ENCODE data around the gene AVPR1B. TPM values are rescaled to one million over a fixed set of nuclear protein-coding genes. Genes with fewer than 3 reads are reported as not detected.

Gene AVPR1B
- total RNA-seq, 1 experiment from 2014 or later, result not detected

DNA sequence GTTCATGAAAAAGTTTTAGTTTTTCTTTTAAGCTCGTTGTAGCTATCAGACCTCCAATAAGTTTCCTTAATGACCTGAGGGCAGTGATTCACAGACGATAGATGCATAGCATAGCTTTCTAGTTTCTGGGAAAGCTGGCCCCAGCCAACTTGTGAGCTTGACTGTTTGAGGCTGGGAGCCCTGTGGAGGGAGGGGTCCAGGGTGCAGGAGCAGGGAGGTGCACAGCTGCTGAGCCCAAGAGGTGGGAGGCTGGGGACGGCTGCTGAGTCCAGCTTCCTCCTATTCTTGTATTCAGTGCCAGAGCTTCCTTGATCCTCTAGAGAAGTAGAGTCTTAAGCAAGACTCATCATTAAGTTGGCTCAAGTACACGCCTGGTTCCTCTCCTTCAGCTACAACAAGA lies 11.0 kb upstream of the AVPR1B start:
- no TSS peak for BruUV-seq (replicated peaks)
- no peaks in the 10 kb centered on the region for H3K36me3 ChIP-seq (ENCODE audit: control insufficient read depth, insufficient read depth, low read length)
- POLR2A ChIA-PET, result no interaction called here
- CTCF ChIA-PET, result no interaction called here
- intact Hi-C loops (cut with micrococcal nuclease; ENCODE audit: unreplicated experiment) (no loop called here), in situ Hi-C loops (cut with HindIII; ENCODE audit: low pct_unique_long_range_greater_than_20kb, low sequenced_read_pairs) (no loop called here)
- H3K27me3 ChIP-seq (ENCODE audit: control insufficient read depth, insufficient read depth, low read length), result peaks cover 24% of the 10 kb centered on the region
- ATAC-seq (no peak), DNase-seq (ENCODE audit: low read depth, low spot score) (no peak)
- H3K4me1 ChIP-seq (ENCODE audit: control insufficient read depth, insufficient read depth, low read length), result no peaks in the 10 kb centered on the region
- no peaks in the 10 kb centered on the region for H3K9me3 ChIP-seq (ENCODE audit: control insufficient read depth, insufficient read depth, low read depth, low read length)
- TF ChIP-seq, protein P1, sequence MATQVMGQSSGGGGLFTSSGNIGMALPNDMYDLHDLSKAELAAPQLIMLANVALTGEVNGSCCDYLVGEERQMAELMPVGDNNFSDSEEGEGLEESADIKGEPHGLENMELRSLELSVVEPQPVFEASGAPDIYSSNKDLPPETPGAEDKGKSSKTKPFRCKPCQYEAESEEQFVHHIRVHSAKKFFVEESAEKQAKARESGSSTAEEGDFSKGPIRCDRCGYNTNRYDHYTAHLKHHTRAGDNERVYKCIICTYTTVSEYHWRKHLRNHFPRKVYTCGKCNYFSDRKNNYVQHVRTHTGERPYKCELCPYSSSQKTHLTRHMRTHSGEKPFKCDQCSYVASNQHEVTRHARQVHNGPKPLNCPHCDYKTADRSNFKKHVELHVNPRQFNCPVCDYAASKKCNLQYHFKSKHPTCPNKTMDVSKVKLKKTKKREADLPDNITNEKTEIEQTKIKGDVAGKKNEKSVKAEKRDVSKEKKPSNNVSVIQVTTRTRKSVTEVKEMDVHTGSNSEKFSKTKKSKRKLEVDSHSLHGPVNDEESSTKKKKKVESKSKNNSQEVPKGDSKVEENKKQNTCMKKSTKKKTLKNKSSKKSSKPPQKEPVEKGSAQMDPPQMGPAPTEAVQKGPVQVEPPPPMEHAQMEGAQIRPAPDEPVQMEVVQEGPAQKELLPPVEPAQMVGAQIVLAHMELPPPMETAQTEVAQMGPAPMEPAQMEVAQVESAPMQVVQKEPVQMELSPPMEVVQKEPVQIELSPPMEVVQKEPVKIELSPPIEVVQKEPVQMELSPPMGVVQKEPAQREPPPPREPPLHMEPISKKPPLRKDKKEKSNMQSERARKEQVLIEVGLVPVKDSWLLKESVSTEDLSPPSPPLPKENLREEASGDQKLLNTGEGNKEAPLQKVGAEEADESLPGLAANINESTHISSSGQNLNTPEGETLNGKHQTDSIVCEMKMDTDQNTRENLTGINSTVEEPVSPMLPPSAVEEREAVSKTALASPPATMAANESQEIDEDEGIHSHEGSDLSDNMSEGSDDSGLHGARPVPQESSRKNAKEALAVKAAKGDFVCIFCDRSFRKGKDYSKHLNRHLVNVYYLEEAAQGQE (IDR thresholded peaks at IDR 0.05; ENCODE audit: insufficient read depth in 1 of 2, low read depth in 2 of 2, low read length in 1 of 2), result no peak
- TF ChIP-seq, protein P2, sequence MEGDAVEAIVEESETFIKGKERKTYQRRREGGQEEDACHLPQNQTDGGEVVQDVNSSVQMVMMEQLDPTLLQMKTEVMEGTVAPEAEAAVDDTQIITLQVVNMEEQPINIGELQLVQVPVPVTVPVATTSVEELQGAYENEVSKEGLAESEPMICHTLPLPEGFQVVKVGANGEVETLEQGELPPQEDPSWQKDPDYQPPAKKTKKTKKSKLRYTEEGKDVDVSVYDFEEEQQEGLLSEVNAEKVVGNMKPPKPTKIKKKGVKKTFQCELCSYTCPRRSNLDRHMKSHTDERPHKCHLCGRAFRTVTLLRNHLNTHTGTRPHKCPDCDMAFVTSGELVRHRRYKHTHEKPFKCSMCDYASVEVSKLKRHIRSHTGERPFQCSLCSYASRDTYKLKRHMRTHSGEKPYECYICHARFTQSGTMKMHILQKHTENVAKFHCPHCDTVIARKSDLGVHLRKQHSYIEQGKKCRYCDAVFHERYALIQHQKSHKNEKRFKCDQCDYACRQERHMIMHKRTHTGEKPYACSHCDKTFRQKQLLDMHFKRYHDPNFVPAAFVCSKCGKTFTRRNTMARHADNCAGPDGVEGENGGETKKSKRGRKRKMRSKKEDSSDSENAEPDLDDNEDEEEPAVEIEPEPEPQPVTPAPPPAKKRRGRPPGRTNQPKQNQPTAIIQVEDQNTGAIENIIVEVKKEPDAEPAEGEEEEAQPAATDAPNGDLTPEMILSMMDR (IDR thresholded peaks at IDR 0.05), result no peak
- TF ChIP-seq SIN3A (IDR thresholded peaks at IDR 0.05; ENCODE audit: borderline replicate concordance, insufficient read depth, low read depth, low read length) (no peak), POLR2AphosphoS5 (IDR thresholded peaks at IDR 0.05; ENCODE audit: low read depth, low read length) (no peak), TCF7L2 (IDR thresholded peaks at IDR 0.05; ENCODE audit: low read depth, low read length) (no peak)
- H3K4me3 ChIP-seq (ENCODE audit: low read depth in 2 of 2, low read length in 2 of 2), result no peak overlapping the region
- no peak overlapping the region for H3K27ac ChIP-seq (ENCODE audit: low read length)

DNA sequence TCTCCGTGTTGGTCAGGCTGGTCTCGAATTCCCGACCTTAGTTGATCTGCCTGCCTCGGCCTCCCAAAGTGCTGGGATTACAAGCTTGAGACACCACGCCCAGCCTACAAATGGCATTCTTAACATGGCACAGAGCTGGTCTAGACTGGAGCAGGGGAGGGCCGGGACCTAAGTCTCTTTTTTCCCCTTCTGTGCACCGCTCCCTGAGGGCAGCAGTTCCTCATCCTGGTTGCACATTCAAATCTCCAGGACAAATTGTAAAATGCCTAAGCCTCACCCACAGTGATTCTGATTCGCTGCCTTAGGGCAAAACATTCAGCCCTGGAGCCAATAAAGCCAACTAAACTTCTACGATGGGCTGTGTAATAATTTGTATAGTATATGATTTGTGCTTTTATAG lies 10.1 kb upstream of the AVPR1B start:
- Histone ChIP-seq H3K36me3 (ENCODE audit: control insufficient read depth, insufficient read depth, low read length) (no peaks in the 10 kb centered on the region), H3K27ac (ENCODE audit: low read length) (no peak overlapping the region), H3K27me3 (ENCODE audit: control insufficient read depth, insufficient read depth, low read length) (peaks cover 24% of the 10 kb centered on the region), H3K4me1 (ENCODE audit: control insufficient read depth, insufficient read depth, low read length) (no peaks in the 10 kb centered on the region), H3K9me3 (ENCODE audit: control insufficient read depth, insufficient read depth, low read depth, low read length) (no peaks in the 10 kb centered on the region), H3K4me3 (ENCODE audit: low read depth in 2 of 2, low read length in 2 of 2) (no peak overlapping the region)
- no peak for TF ChIP-seq TCF7L2 (IDR thresholded peaks at IDR 0.05; ENCODE audit: low read depth, low read length)
- no peak for TF ChIP-seq SIN3A (IDR thresholded peaks at IDR 0.05; ENCODE audit: borderline replicate concordance, insufficient read depth, low read depth, low read length)
- TF ChIP-seq, protein P1 (IDR thresholded peaks at IDR 0.05; ENCODE audit: insufficient read depth in 1 of 2, low read depth in 2 of 2, low read length in 1 of 2), result no peak
- TF ChIP-seq POLR2AphosphoS5 (IDR thresholded peaks at IDR 0.05; ENCODE audit: low read depth, low read length), result no peak
- TF ChIP-seq, protein P2 (IDR thresholded peaks at IDR 0.05), result no peak
- intact Hi-C loops (cut with micrococcal nuclease; ENCODE audit: unreplicated experiment) (no loop called here), in situ Hi-C loops (cut with HindIII; ENCODE audit: low pct_unique_long_range_greater_than_20kb, low sequenced_read_pairs) (no loop called here)
- no TSS peak for BruUV-seq (replicated peaks)
- DNase-seq (ENCODE audit: low read depth, low spot score), result no peak
- ChIA-PET POLR2A (no interaction called here), CTCF (no interaction called here)
- ATAC-seq, result no peak
